H7 (cell line): ENCODE data around the gene EDARADD. TPM values are rescaled to one million over a fixed set of nuclear protein-coding genes. Genes with fewer than 3 reads are reported as not detected.

ENCODE experiments used
- DNase-seq: peaks from one replicate; pipeline ENCODE4 v3.0.0; 2012
- H3K27me3 ChIP-seq: 2 replicates; pipeline ENCODE4 v1.6.0; 2011; ENCODE audit warnings: mild to moderate bottlenecking, low read length; ENCODE audit not compliant: control insufficient read depth, insufficient read depth
- H3K36me3 ChIP-seq: replicated peaks from 2 replicates; pipeline ENCODE4 v1.5.1; 2011; ENCODE audit warnings: low read length; ENCODE audit not compliant: control insufficient read depth, insufficient read depth
- H3K4me3 ChIP-seq: 2 replicates; pipeline ENCODE4 v1.5.1; 2011; ENCODE audit warnings: low read depth, mild to moderate bottlenecking, control low read depth, low read length, moderate library complexity; ENCODE audit not compliant: insufficient read depth
- total RNA-seq: library from RNA; depleted of rRNA; stranded (reverse); fragments of >200 nt; shearing (Covaris generic); gene quantifications from 2 replicates; pipeline ENCODE4 v1.2.3, GENCODE V29; 2014; rRNA removed

EDARADD gene
- total RNA-seq, 1 experiment from 2014 or later = 2.1 TPM

GRCh38 chr1:236518322-236518721 lies 124.2 kb downstream of the EDARADD start:
- Histone ChIP-seq H3K36me3 (no peaks in the 10 kb centered on the region), H3K27me3 (peaks cover 5% of the 10 kb centered on the region; the same call in 1 of the 2 replicates), H3K4me3 (no peak overlapping the region)
- DNase-seq = no peak

DNA sequence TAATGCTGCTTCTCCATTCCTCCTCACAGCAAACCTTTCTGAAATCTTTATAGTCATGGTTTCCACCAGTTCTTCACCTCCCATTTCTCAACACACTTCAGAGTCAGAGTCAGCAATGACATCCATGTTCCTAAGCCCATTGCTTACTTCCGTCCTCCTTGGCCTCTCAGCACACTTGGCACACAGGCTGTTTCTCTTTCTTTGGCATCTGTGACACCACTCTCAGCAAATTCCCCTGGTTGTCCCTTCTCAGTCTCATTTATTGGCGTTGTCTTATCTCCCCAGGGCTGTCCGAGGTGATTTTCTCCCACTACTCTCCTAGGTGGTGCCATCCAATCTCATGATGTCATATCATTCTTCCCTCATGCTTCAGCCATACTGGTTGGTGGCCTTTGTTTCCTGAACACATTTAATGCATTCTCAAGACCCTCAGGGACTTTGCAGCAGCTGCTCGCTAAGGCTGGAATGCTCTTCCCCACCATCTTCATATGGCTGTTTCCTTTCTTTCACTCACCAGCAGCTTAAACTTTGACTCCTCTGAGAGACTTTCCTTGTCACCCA lies 126.4 kb downstream of the EDARADD start:
- no peaks in the 10 kb centered on the region for H3K36me3 ChIP-seq
- no peak for DNase-seq
- no peak overlapping the region for H3K4me3 ChIP-seq

GRCh38 chr1:236522937-236523703 lies 129.0 kb downstream of the EDARADD start:
- DNase-seq = peak; percentile 71
- Histone ChIP-seq H3K36me3 (no peaks in the 10 kb centered on the region), H3K4me3 (peak overlapping the region; percentile 83), H3K27me3 (peaks cover 15% of the 10 kb centered on the region)

More for the DNA sequence above, 126.4 kb downstream of the EDARADD start:
- peaks cover 15% of the 10 kb centered on the region for H3K27me3 ChIP-seq

DNA sequence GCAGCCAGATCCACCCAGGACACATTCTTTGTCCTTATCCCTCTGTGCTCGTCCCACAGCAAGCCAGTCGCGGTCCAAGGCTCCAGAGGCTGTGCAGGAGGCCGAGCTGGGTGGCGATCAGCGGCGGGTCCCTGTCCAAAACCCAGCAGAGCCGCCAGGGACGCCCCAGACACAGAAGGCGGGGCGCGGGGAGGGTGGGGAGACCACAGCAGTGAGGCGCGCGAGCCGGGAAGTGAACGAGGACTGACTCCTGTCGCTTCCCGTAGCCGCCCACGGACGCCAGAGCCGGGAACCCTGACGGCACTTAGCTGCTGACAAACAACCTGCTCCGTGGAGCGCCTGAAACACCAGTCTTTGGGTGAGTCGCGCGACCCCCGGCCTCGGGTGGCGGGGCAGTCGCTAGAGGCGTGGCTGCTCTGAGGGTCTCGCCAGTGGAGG lies 129.6 kb downstream of the EDARADD start, which contains the start of gene LGALS8:
LGALS8 (plus strand) TSS at position 279 of the 438 bp plus-strand sequence. CDS start 2,089 bp downstream, outside the sequence.
- peaks cover 15% of the 10 kb centered on the region for H3K27me3 ChIP-seq
- H3K4me3 ChIP-seq = peak within 1 kb of the TSS; percentile 83
- DNase-seq = peak; percentile 83
- H3K36me3 ChIP-seq = no peaks in the 10 kb centered on the region

DNA sequence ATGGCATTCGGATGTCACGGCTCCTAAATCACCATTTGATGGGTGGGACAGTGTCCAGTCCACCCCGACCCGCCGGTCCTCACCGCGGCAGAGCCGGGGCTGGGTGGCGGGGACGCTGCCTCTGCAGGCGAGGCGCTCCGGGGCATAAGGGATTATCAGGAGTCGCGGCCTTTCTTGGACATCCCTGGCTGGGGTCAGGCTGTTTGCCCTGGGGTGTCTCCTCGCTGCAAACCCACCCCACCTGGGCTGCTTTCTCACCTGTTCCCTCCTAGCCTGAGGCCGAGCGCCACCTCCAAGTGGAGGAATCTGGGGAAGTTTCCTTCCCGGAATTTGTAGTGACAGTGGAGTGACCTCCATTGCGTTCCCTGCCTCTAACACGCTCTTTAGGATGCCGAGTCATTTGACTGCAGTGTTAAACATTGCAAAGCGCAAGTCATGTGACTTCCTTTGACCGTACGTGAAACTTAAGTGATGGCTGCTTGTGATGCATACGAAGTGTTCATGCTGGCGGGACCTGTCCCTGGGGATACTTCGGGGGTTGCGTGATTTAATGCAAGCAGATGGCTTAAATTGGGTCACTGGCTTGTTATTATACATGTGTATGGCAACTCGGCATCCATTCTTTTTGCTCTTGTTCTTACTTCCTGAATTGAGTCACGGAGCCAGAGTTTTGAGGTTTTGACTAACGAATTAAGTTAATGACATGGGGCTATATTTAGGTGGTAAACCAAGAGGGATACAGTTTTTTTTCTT lies 130.2 kb downstream of the EDARADD start:
- Histone ChIP-seq H3K4me3 (peak overlapping the region; percentile 83), H3K36me3 (no peaks in the 10 kb centered on the region), H3K27me3 (peaks cover 15% of the 10 kb centered on the region)
- DNase-seq = peak; percentile 75

DNA sequence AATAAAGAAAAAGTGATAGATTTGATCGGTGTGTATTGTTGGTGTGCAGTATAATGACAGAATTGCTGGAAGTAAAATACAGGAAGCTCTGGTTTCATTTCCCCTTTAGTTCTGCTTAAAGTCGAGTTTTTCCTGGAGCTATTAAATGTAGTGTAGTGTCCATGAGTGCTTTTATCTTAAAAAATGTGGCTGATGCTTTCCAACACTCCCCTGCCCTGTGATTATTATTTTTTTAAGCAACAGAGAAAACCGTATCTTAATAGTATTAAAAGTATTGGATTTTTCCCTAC lies 130.8 kb downstream of the EDARADD start:
- peak overlapping the region; percentile 83 for H3K4me3 ChIP-seq
- H3K36me3 ChIP-seq = no peaks in the 10 kb centered on the region
- no peak for DNase-seq
- H3K27me3 ChIP-seq = peaks cover 15% of the 10 kb centered on the region

GRCh38 chr1:236526079-236526478 lies 132.0 kb downstream of the EDARADD start:
- Histone ChIP-seq H3K4me3 (no peak overlapping the region), H3K36me3 (no peaks in the 10 kb centered on the region), H3K27me3 (peaks cover 15% of the 10 kb centered on the region)
- DNase-seq = no peak

- no peak for DNase-seq
- Histone ChIP-seq H3K27me3 (no peaks in the 10 kb centered on the region), H3K36me3 (no peaks in the 10 kb centered on the region), H3K4me3 (no peak overlapping the region)
These were observed 136.2 kb downstream of the EDARADD start for GRCh38 chr1:236530286-236530685.

DNA sequence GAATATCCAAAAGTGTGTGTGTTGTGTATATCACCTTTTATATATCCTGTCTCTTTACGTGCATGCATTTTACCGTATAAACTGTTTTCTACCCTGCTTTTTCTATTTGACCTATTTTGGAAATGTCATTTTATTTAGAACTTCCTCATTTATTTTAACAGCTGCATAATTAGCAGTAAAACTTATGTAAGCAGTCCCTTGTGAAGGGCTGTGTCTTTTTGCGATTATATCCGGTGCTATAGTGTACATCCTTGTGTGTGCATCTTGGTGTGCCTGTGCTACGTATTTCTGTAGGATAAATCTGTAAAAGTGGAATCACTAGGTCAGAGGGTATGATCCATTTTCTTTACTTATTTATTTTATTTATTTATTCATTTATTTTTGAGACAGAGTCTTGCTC lies 136.9 kb downstream of the EDARADD start:
- no peak for DNase-seq
- H3K36me3 ChIP-seq = no peaks in the 10 kb centered on the region
- H3K27me3 ChIP-seq = no peaks in the 10 kb centered on the region
- H3K4me3 ChIP-seq = no peak overlapping the region

DNA sequence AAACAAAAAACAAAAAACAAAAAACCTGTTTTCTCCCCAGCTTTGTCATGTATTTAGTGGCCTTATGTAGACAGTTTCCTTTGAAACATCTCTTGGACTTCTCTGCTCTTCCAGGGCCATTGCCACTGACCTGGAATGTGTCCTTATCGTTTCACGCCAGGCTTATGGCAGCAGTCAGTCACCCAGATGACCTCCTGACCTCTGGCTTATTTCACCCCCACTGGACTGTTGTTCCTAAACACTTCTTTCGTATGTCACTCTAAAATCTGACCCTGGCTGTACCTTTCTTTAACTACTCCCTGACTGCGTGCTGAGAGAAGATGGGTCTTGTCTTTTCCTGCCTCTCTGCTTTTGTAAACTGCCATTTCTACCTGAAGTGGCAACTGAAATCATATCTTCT lies 138.8 kb downstream of the EDARADD start:
- no peak for DNase-seq
- Histone ChIP-seq H3K27me3 (no peaks in the 10 kb centered on the region), H3K4me3 (no peak overlapping the region), H3K36me3 (no peaks in the 10 kb centered on the region)

- no peak for DNase-seq
- H3K4me3 ChIP-seq = no peak overlapping the region
- no peaks in the 10 kb centered on the region for H3K27me3 ChIP-seq
- H3K36me3 ChIP-seq = no peaks in the 10 kb centered on the region
These were observed 140.1 kb downstream of the EDARADD start for GRCh38 chr1:236534151-236534651.

Other genes with a start within 250 kb of the EDARADD start
- 2.8 and 3.6 TPM in 2 replicates for gene ERO1B, start 112.3 kb upstream of the EDARADD start, total RNA-seq
- 16.8 and 27.7 TPM in 2 replicates for gene LGALS8, start 129.7 kb downstream of the EDARADD start, total RNA-seq
- gene HEATR1, start 210.2 kb downstream of the EDARADD start, total RNA-seq = 71.0 and 76.1 TPM in 2 replicates